PC-3 (cell line): ENCODE data around the gene CDK5. TPM values are rescaled to one million over a fixed set of nuclear protein-coding genes. Genes with fewer than 3 reads are reported as not detected.

Experiments
- ATAC-seq: fragments of 200-7000 bp; cut with Tn5 transposase; 2 replicates; pipeline ENCODE4 v1.9.1; 2020; ENCODE audit warnings: mild to moderate bottlenecking, moderate library complexity
- BruUV-seq: library from RNA; stranded (reverse); fragments of 400-500 nt; replicated peaks from 2 replicates; lab custom pipeline; 2021; lab: Mats Ljungman, UMichigan
- CTCF ChIA-PET: fragments of 300-600 bp; sonication (Branson Sonifier 250); formaldehyde crosslinking; loops from one replicate; lab custom pipeline; 2022; ENCODE audit warnings: antibody characterized with exemption; lab: Charles Lee
- POLR2A ChIA-PET: fragments of 300-600 bp; sonication (Branson Sonifier 250); formaldehyde crosslinking; loops from one replicate; lab custom pipeline; 2022; ENCODE audit warnings: antibody characterized with exemption; ENCODE audit not compliant: unreplicated experiment; lab: Charles Lee
- DNase-seq: peaks from one replicate; pipeline ENCODE4 v3.0.0-alpha.2; 2015
- H2AFZ ChIP-seq: fragments of 300-600 bp; sonication (generic); 2 replicates; pipeline ENCODE4 v1.6.0; 2016; ENCODE audit warnings: antibody characterized with exemption, low read length
- H3F3A ChIP-seq: fragments of 300-600 bp; sonication (generic); one replicate; pipeline ENCODE4 v1.6.0; 2017; ENCODE audit warnings: antibody characterized with exemption, low read length, control low read depth, mild to moderate bottlenecking; ENCODE audit not compliant: unreplicated experiment
- H3K27ac ChIP-seq: fragments of 300-600 bp; sonication (generic); 2 replicates; pipeline ENCODE4 v1.5.1; 2016; ENCODE audit warnings: mild to moderate bottlenecking, low read length
- H3K27me3 ChIP-seq: fragments of 300-600 bp; sonication (generic); 2 replicates; pipeline ENCODE4 v1.6.1; 2016; ENCODE audit warnings: low read length, mixed read lengths
- H3K36me3 ChIP-seq: fragments of 300-600 bp; sonication (generic); 2 replicates; pipeline ENCODE4 v1.6.1; 2016; ENCODE audit warnings: low read depth, mixed run types, low read length, mixed read lengths
- H3K4me1 ChIP-seq: fragments of 300-600 bp; sonication (generic); 2 replicates; pipeline ENCODE4 v1.5.1; 2016; ENCODE audit warnings: low read length; ENCODE audit not compliant: insufficient read depth
- H3K4me2 ChIP-seq: fragments of 300-600 bp; sonication (generic); 2 replicates; pipeline ENCODE4 v1.6.0; 2016; ENCODE audit warnings: low read length
- H3K4me3 ChIP-seq: fragments of 300-600 bp; sonication (generic); 2 replicates; pipeline ENCODE4 v1.5.1; 2016; ENCODE audit warnings: mild to moderate bottlenecking, low read length, mixed read lengths
- H3K79me2 ChIP-seq: fragments of 300-600 bp; sonication (generic); 2 replicates; pipeline ENCODE4 v1.6.1; 2017; ENCODE audit warnings: low read length, mixed read lengths
- H3K9ac ChIP-seq: fragments of 300-600 bp; sonication (generic); 2 replicates; pipeline ENCODE4 v1.6.0; 2016; ENCODE audit warnings: mild to moderate bottlenecking, low read length
- H3K9me2 ChIP-seq: fragments of 300-600 bp; sonication (generic); replicated peaks from 2 replicates; pipeline ENCODE4 v1.6.1; 2016; ENCODE audit warnings: mixed run types, low read length, mixed read lengths
- H3K9me3 ChIP-seq: fragments of 300-600 bp; sonication (generic); 2 replicates; pipeline ENCODE4 v1.6.1; 2016; ENCODE audit warnings: low read length, mixed read lengths
- H4K20me1 ChIP-seq: fragments of 300-600 bp; sonication (generic); 2 replicates; pipeline ENCODE4 v1.6.1; 2016; ENCODE audit warnings: low read length, mixed read lengths
- CTCF ChIP-seq: fragments of 300-600 bp; sonication (generic); conservative IDR thresholded peaks from 2 replicates; pipeline ENCODE4 v1.5.1; 2017; ENCODE audit warnings: antibody characterized with exemption, low read depth, mild to moderate bottlenecking, low read length
- EZH2 ChIP-seq: fragments of 300-600 bp; sonication (generic); IDR thresholded peaks from one replicate; pipeline ENCODE4 v1.6.1; 2017; ENCODE audit warnings: antibody characterized with exemption, mild to moderate bottlenecking, low read length; ENCODE audit not compliant: unreplicated experiment
- EZH2phosphoT487 ChIP-seq: fragments of 300-600 bp; sonication (generic); IDR thresholded peaks from 2 replicates; pipeline ENCODE4 v1.6.1; 2018; ENCODE audit warnings: mild to moderate bottlenecking, antibody characterized with exemption, low read length, borderline replicate concordance
- intact Hi-C: fragments of 100-400 bp; cut with micrococcal nuclease; formaldehyde crosslinking; loops from 2 replicates; pipeline ENCODE4 v1.9.0; 2023
- total RNA-seq: library from RNA; depleted of rRNA; stranded (reverse); fragments of >200 nt; gene quantifications from 2 replicates; pipeline ENCODE4 v1.2.3, GENCODE V29; 2014

The CDK5 gene
- total RNA-seq, 1 experiment from 2014 or later = 40.1 TPM

- Histone ChIP-seq H3K79me2 (peaks cover 84% of the 10 kb centered on the region), H3K9me3 (no peaks in the 10 kb centered on the region), H3K4me2 (peak overlapping the region; percentile 100; the same call in 1 of the 2 replicates), H2AFZ (no peak overlapping the region), H3K4me3 (no peak overlapping the region), H3K27me3 (no peaks in the 10 kb centered on the region), H3K4me1 (peaks cover 30% of the 10 kb centered on the region), H3K9me2 (no peaks in the 10 kb centered on the region), H3K27ac (0 out of 2 replicates have a peak overlapping the region, but pooled peaks have one; percentile 42), H3K9ac (no peak overlapping the region), H3F3A (no peaks in the 10 kb centered on the region), H4K20me1 (peaks cover 29% of the 10 kb centered on the region), H3K36me3 (no peaks in the 10 kb centered on the region; the same call in 1 of the 2 replicates)
- ChIA-PET POLR2A (no interaction called here), CTCF (no interaction called here)
- ATAC-seq (no peak), DNase-seq (no peak)
- no TSS peak for BruUV-seq
- TF ChIP-seq EZH2 (no peak), CTCF (no peak), EZH2phosphoT487 (no peak)
- intact Hi-C loops = loop anchor here (1.0 kb wide), 1 partner anchor 23 kb away; no protein-coding TSS in a partner anchor
Measured at GRCh38 chr7:151089893-151090730, 32.4 kb upstream of the CDK5 start.

- BruUV-seq = no TSS peak
- no peaks in the 10 kb centered on the region for H3K27me3 ChIP-seq
- no peaks in the 10 kb centered on the region for H3K9me2 ChIP-seq
- peaks cover 33% of the 10 kb centered on the region for H3K4me1 ChIP-seq
- no peaks in the 10 kb centered on the region for H3F3A ChIP-seq
- no peaks in the 10 kb centered on the region for H3K9me3 ChIP-seq
- peak overlapping the region; percentile 42 for H3K27ac ChIP-seq
- H2AFZ ChIP-seq = peak overlapping the region; percentile 44
- intact Hi-C loops = loop anchor here (1.0 kb wide), 1 partner anchor 24 kb away; no protein-coding TSS in a partner anchor
- H3K36me3 ChIP-seq = no peaks in the 10 kb centered on the region; the same call in 1 of the 2 replicates
- CTCF ChIA-PET = no interaction called here
- TF ChIP-seq EZH2 = no peak
- no peak for TF ChIP-seq CTCF
- no peak for TF ChIP-seq EZH2phosphoT487
- POLR2A ChIA-PET = no interaction called here
- H4K20me1 ChIP-seq = peaks cover 29% of the 10 kb centered on the region
- H3K4me2 ChIP-seq = peak overlapping the region; percentile 100
- DNase-seq (peak; percentile 39), ATAC-seq (peak; percentile 9)
- peak overlapping the region; percentile 99 for H3K4me3 ChIP-seq
- peak overlapping the region; percentile 87 for H3K9ac ChIP-seq
- H3K79me2 ChIP-seq = peaks cover 74% of the 10 kb centered on the region
Measured at GRCh38 chr7:151088856-151089699, 31.4 kb upstream of the CDK5 start.
